ENCODE measurements around the gene ZNF385B. TPM values are rescaled to one million over a fixed set of nuclear protein-coding genes. Genes with fewer than 3 reads are reported as not detected.

Gene ZNF385B
- polyA plus RNA-seq, 1 donor from 2014 or later = 0.31 TPM

DNA sequence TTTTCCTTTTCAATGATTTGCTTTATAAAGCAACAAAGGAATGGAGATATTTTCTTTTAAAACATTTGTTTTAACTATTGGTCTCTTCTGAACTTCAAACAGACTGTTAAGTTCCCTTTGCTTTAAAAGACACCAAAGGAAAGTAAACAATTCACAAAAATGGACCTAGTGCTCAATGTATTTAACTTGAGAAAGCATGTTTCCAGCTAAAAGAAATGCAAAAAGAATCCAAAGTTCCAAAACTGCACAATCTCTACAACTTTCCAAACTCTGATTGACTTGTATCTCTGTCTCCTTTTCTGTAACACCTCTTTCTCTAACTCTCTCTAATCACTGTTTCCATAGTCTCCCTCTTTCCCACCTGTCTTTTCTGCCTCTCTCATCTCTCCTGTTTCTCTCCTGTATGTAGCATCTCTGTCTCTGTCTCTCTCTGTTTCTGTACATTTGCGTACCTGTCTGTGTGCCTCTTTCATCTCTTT is 301.1 kb downstream of the ZNF385B start:
- Histone ChIP-seq H3K27ac (ENCODE audit: low read length) (no peak overlapping the region), H3K27me3 (ENCODE audit: insufficient read depth, low read depth, low read length) (no peaks in the 10 kb centered on the region), H4K20me1 (ENCODE audit: insufficient read depth) (no peaks in the 10 kb centered on the region), H2AFZ (ENCODE audit: low read depth, low read length) (no peak overlapping the region), H3K4me2 (ENCODE audit: low read length) (no peak overlapping the region), H3K79me2 (replicated peaks; ENCODE audit: insufficient read depth, low read length) (no peaks in the 10 kb centered on the region), H3K9me3 (ENCODE audit: low read length) (no peaks in the 10 kb centered on the region), H3K9me2 (ENCODE audit: insufficient read depth, low read length) (no peaks in the 10 kb centered on the region), H3K36me3 (ENCODE audit: insufficient read depth, low read length) (no peaks in the 10 kb centered on the region), H3K4me3 (ENCODE audit: low read length) (no peak overlapping the region), H3F3A (ENCODE audit: insufficient read depth, low read length, poor library complexity, severe bottlenecking) (no peaks in the 10 kb centered on the region), H3K9ac (ENCODE audit: low read length) (no peak overlapping the region)
- TF ChIP-seq TAF1 (IDR thresholded peaks at IDR 0.05; ENCODE audit: low read depth) (no peak), MXI1 (conservative IDR thresholded peaks at IDR 0.05; ENCODE audit: poor library complexity, severe bottlenecking) (no peak), RAD21 (conservative IDR thresholded peaks at IDR 0.05) (no peak), EZH2 (IDR thresholded peaks at IDR 0.05; ENCODE audit: borderline replicate concordance, insufficient read depth, low read length, poor library complexity, severe bottlenecking) (no peak), SMC3 (conservative IDR thresholded peaks at IDR 0.05; ENCODE audit: poor library complexity) (no peak)
- TF ChIP-seq, protein P1, sequence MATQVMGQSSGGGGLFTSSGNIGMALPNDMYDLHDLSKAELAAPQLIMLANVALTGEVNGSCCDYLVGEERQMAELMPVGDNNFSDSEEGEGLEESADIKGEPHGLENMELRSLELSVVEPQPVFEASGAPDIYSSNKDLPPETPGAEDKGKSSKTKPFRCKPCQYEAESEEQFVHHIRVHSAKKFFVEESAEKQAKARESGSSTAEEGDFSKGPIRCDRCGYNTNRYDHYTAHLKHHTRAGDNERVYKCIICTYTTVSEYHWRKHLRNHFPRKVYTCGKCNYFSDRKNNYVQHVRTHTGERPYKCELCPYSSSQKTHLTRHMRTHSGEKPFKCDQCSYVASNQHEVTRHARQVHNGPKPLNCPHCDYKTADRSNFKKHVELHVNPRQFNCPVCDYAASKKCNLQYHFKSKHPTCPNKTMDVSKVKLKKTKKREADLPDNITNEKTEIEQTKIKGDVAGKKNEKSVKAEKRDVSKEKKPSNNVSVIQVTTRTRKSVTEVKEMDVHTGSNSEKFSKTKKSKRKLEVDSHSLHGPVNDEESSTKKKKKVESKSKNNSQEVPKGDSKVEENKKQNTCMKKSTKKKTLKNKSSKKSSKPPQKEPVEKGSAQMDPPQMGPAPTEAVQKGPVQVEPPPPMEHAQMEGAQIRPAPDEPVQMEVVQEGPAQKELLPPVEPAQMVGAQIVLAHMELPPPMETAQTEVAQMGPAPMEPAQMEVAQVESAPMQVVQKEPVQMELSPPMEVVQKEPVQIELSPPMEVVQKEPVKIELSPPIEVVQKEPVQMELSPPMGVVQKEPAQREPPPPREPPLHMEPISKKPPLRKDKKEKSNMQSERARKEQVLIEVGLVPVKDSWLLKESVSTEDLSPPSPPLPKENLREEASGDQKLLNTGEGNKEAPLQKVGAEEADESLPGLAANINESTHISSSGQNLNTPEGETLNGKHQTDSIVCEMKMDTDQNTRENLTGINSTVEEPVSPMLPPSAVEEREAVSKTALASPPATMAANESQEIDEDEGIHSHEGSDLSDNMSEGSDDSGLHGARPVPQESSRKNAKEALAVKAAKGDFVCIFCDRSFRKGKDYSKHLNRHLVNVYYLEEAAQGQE (IDR thresholded peaks at IDR 0.05; ENCODE audit: borderline replicate concordance) = no peak
- TF ChIP-seq, protein P2, sequence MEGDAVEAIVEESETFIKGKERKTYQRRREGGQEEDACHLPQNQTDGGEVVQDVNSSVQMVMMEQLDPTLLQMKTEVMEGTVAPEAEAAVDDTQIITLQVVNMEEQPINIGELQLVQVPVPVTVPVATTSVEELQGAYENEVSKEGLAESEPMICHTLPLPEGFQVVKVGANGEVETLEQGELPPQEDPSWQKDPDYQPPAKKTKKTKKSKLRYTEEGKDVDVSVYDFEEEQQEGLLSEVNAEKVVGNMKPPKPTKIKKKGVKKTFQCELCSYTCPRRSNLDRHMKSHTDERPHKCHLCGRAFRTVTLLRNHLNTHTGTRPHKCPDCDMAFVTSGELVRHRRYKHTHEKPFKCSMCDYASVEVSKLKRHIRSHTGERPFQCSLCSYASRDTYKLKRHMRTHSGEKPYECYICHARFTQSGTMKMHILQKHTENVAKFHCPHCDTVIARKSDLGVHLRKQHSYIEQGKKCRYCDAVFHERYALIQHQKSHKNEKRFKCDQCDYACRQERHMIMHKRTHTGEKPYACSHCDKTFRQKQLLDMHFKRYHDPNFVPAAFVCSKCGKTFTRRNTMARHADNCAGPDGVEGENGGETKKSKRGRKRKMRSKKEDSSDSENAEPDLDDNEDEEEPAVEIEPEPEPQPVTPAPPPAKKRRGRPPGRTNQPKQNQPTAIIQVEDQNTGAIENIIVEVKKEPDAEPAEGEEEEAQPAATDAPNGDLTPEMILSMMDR (IDR thresholded peaks at IDR 0.05; ENCODE audit: poor library complexity, severe bottlenecking) = no peak

DNA sequence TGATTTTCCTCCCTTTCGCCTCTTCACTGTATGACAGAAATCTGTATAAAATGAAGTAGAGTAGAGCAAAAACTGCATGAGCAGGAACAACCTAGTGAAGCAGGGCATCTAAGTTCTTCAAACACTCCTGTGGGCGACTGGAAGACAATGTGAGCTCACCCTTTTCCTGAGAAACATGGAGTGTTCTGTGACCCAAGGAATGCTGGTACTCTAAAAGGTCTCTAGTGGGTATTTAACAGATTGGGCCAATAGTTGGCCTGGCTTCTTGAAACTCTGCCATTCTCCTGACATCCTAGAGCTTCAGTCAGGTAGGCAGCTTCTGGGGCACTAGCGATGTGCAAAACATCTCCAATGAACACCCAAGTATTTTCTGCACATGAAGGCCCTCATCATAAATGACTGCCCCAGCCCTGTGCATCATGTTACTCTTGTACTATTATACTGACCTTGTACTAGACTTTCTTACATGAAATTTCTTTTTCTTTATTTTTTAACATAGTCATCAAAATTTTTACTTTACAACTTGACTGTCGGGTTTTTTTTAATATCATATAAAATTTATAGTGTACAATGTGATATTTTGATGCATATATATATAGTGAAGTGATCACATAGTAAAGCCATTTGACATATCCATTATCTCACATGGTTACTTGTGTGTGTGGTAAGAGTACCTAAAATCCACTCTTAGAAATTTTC is 302.2 kb downstream of the ZNF385B start:
- no peaks in the 10 kb centered on the region for H3K79me2 ChIP-seq (replicated peaks; ENCODE audit: insufficient read depth, low read length)
- H3K4me2 ChIP-seq (ENCODE audit: low read length) = no peak overlapping the region
- no peaks in the 10 kb centered on the region for H4K20me1 ChIP-seq (ENCODE audit: insufficient read depth)
- H3K9ac ChIP-seq (ENCODE audit: low read length) = no peak overlapping the region
- no peaks in the 10 kb centered on the region for H3K36me3 ChIP-seq (ENCODE audit: insufficient read depth, low read length)
- TF ChIP-seq, protein P1 (IDR thresholded peaks at IDR 0.05; ENCODE audit: borderline replicate concordance) = no peak
- no peak for TF ChIP-seq EZH2 (IDR thresholded peaks at IDR 0.05; ENCODE audit: borderline replicate concordance, insufficient read depth, low read length, poor library complexity, severe bottlenecking)
- TF ChIP-seq EP300 (conservative IDR thresholded peaks at IDR 0.05; ENCODE audit: poor library complexity, severe bottlenecking) = no peak
- no peak for TF ChIP-seq TAF1 (IDR thresholded peaks at IDR 0.05; ENCODE audit: low read depth)
- TF ChIP-seq RAD21 (conservative IDR thresholded peaks at IDR 0.05) = no peak
- TF ChIP-seq POLR2AphosphoS5 (IDR thresholded peaks at IDR 0.05) = no peak
- H3K4me3 ChIP-seq (ENCODE audit: low read length) = no peak overlapping the region
- no peaks in the 10 kb centered on the region for H3K27me3 ChIP-seq (ENCODE audit: insufficient read depth, low read depth, low read length)
- no peaks in the 10 kb centered on the region for H3F3A ChIP-seq (ENCODE audit: insufficient read depth, low read length, poor library complexity, severe bottlenecking)
- H2AFZ ChIP-seq (ENCODE audit: low read depth, low read length) = no peak overlapping the region
- no peaks in the 10 kb centered on the region for H3K9me3 ChIP-seq (ENCODE audit: low read length)
- H3K9me2 ChIP-seq (ENCODE audit: insufficient read depth, low read length) = no peaks in the 10 kb centered on the region
- H3K27ac ChIP-seq (ENCODE audit: low read length) = no peak overlapping the region

Data from neural cell (in vitro differentiated cells).